Nephron (organoid): Measurements from ENCODE around the gene GPR26.

ENCODE experiments used
- H3K27ac Mint-ChIP-seq, 3 experiments: 2 replicates each; pipeline ENCODE4 v1.8.0; 2020; ENCODE audit warnings: mixed read lengths in 3 of 3, mild to moderate bottlenecking in 2 of 3, moderate library complexity in 1 of 3
- H3K27me3 Mint-ChIP-seq: 2 replicates; pipeline ENCODE4 v1.8.0; 2021; ENCODE audit warnings: low read depth, mild to moderate bottlenecking, moderate library complexity, mixed read lengths
- H3K36me3 Mint-ChIP-seq: 2 replicates; pipeline ENCODE4 v1.8.0; 2020; ENCODE audit warnings: low read depth, mixed read lengths
- H3K4me1 Mint-ChIP-seq: 2 replicates; pipeline ENCODE4 v1.8.0; 2020; ENCODE audit warnings: mixed read lengths
- H3K4me3 Mint-ChIP-seq, 3 experiments: 2 replicates each; pipeline ENCODE4 v1.8.0; 2020; ENCODE audit warnings: mild to moderate bottlenecking in 3 of 3, mixed read lengths in 3 of 3, moderate library complexity in 2 of 3
- H3K9me3 Mint-ChIP-seq: 2 replicates; pipeline ENCODE4 v1.8.0; 2020; ENCODE audit warnings: mixed read lengths
- TF ChIP-seq, protein P1 (sequence below), 3 experiments: fragments of 200-600 bp; sonication (generic); IDR thresholded peaks; one replicate each; pipeline ENCODE4 v1.5.0; 2021; ENCODE audit warnings: antibody characterized with exemption in 3 of 3; ENCODE audit not compliant: unreplicated experiment in 3 of 3

Gene GPR26

DNA sequence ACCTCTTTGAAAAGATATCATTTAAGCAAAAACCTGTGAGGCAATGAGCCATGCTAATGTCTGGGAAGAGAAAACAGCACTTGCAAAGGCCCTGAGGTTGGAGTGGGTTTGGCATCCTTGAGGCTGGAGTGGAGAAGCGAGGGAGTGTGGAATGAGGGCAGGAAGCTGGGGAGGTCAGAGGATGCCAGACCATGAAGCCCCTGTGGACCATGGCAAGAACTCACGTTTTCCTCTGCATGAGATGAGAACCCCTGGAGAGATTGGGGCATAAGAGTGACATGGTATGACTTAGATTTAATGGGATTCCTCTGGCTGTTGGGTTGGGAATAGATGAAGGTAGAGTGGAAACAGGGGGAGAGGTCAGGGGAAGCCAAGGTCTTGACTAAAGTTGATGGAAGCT lies 49.4 kb downstream of the GPR26 start:
- Mint-ChIP-seq H3K27ac (no peak overlapping the region), H3K36me3 (no peaks in the 10 kb centered on the region), H3K4me3 (no peak overlapping the region), H3K9me3 (peaks cover 2% of the 10 kb centered on the region), H3K27me3 (peaks cover 54% of the 10 kb centered on the region), H3K4me1 (no peaks in the 10 kb centered on the region)
- TF ChIP-seq, protein P1, sequence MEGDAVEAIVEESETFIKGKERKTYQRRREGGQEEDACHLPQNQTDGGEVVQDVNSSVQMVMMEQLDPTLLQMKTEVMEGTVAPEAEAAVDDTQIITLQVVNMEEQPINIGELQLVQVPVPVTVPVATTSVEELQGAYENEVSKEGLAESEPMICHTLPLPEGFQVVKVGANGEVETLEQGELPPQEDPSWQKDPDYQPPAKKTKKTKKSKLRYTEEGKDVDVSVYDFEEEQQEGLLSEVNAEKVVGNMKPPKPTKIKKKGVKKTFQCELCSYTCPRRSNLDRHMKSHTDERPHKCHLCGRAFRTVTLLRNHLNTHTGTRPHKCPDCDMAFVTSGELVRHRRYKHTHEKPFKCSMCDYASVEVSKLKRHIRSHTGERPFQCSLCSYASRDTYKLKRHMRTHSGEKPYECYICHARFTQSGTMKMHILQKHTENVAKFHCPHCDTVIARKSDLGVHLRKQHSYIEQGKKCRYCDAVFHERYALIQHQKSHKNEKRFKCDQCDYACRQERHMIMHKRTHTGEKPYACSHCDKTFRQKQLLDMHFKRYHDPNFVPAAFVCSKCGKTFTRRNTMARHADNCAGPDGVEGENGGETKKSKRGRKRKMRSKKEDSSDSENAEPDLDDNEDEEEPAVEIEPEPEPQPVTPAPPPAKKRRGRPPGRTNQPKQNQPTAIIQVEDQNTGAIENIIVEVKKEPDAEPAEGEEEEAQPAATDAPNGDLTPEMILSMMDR (IDR thresholded peaks at IDR 0.05; ENCODE audit: unreplicated experiment in 3 of 3), result no peak

DNA sequence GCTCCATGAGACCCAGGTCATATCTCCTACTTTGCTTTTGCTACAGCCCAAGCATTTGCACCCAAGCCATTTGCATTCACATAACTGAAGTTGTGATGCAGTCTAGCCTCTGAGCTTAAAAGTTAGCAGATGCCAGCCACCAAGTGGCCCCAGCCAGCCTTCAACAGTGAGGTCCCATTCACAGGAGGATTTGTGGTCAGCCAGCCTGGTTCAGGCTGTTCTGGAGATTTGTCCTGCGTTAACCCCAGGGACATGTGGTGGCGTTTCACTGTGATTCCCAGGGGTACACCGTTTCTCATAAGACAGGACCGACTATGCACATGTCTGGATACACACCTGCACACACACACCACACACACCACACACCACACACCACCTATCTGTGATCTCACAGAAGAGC lies 51.2 kb downstream of the GPR26 start:
- Mint-ChIP-seq H3K9me3 (peaks cover 2% of the 10 kb centered on the region), H3K27me3 (peaks cover 60% of the 10 kb centered on the region), H3K4me1 (no peaks in the 10 kb centered on the region), H3K27ac (no peak overlapping the region), H3K4me3 (no peak overlapping the region), H3K36me3 (no peaks in the 10 kb centered on the region)
- TF ChIP-seq, protein P1 (IDR thresholded peaks at IDR 0.05; ENCODE audit: unreplicated experiment in 3 of 3), result no peak

DNA sequence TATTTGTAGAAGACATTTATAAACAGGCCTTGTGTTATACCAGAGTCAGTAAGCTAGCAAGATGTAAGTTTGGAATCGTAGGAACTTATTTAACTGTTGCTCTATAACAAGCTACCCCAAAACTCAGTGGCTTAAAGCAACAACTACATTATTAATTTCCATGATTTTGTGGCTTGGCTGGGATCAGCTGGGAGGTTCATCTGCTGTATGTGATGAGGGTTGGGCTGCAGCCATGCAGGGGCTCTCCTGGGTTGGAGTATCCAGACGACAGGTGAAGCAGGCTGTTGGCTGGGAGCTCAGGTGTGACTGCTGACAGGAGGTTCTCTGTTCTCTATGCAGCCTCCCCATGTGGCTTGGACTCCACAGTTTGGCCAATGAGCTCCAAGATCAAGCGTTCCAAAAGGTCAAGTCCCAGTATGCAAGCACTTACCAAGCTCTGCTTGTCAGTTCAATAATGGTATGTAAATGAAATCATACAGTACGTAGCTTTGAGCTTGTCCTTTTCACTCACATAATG lies 52.4 kb downstream of the GPR26 start:
- no peaks in the 10 kb centered on the region for H3K36me3 Mint-ChIP-seq
- TF ChIP-seq, protein P1 (IDR thresholded peaks at IDR 0.05; ENCODE audit: unreplicated experiment in 3 of 3), result no peak
- peaks cover 2% of the 10 kb centered on the region for H3K9me3 Mint-ChIP-seq
- H3K27ac Mint-ChIP-seq, result no peak overlapping the region
- no peaks in the 10 kb centered on the region for H3K4me1 Mint-ChIP-seq
- peaks cover 54% of the 10 kb centered on the region for H3K27me3 Mint-ChIP-seq
- H3K4me3 Mint-ChIP-seq, result no peak overlapping the region

DNA sequence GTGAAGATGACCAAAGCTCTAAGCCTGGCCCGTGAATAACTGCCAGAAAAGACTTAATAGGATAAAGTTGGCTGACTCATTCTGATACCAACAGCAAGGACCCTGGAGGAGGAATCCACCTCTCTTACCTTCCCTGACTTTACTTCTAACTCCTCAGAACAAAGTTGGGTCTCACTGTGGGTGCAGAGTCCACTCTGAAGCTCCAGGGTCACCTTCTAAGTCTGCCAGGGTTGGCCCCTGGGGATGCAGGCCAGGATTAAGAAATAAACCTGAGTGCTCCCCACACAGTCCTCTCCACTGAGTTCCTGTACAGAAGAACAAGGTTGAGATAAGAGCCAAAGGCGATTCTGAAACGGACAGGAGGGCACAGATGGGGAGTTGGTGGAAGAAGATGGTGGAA lies 54.4 kb downstream of the GPR26 start:
- Mint-ChIP-seq H3K27ac (no peak overlapping the region), H3K36me3 (no peaks in the 10 kb centered on the region), H3K4me3 (no peak overlapping the region), H3K27me3 (peaks cover 54% of the 10 kb centered on the region), H3K4me1 (no peaks in the 10 kb centered on the region), H3K9me3 (peaks cover 2% of the 10 kb centered on the region)
- TF ChIP-seq, protein P1 (IDR thresholded peaks at IDR 0.05; ENCODE audit: unreplicated experiment in 3 of 3), result no peak

DNA sequence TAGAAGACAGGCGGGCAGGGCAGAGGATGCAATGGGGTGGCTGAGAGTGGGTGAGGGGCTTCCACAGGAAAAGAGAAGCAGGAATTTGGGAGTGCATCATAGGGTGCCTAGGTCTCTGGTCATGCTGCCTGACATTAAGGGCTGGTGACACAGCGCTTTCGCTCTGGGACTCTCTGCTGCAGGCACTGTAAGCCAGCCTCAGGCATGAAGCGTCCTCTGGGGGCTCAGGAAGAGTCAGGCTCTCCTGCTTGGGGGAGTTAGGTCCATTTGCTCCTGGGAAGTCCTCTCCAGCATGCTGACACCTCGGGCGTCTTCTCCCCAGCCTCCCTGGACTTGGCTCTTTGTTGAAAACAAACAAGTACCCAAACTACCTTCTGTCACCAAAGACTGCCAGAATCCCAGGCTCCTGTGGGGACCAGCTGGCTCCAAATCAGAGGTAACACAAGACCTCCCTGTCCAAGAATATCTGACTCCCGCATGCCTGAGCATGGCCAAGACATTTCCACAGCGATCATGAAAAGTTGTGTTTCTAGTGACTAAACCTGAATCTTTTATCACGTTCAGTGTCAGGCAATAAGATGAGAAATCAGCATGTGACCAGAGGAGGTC lies 55.4 kb downstream of the GPR26 start:
- Mint-ChIP-seq H3K4me3 (no peak overlapping the region), H3K4me1 (no peaks in the 10 kb centered on the region), H3K9me3 (peaks cover 2% of the 10 kb centered on the region), H3K27me3 (peaks cover 45% of the 10 kb centered on the region), H3K27ac (no peak overlapping the region), H3K36me3 (no peaks in the 10 kb centered on the region)
- TF ChIP-seq, protein P1 (IDR thresholded peaks at IDR 0.05; ENCODE audit: unreplicated experiment in 3 of 3), result no peak

DNA sequence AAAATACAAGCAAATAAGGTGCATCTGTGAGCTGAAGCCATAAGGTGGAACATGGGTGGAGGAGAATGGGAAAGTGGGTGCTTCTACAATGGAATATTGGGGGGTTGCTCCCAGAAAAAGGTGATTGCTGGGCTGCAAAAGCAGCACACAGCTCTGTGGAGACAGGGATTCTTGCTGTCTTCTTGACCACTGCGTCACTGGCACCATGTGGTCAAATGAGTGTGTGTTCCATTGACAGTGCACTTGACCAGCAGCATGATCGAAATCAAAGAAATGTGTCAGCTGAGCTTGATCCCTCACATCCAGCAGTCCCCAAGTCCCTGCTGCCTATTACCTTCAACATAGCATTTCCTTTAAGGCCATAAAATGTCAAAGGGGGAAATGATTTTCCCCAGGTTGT lies 56.2 kb downstream of the GPR26 start:
- TF ChIP-seq, protein P1 (IDR thresholded peaks at IDR 0.05; ENCODE audit: unreplicated experiment in 3 of 3), result no peak
- H3K27me3 Mint-ChIP-seq, result peaks cover 41% of the 10 kb centered on the region
- H3K4me1 Mint-ChIP-seq, result no peaks in the 10 kb centered on the region
- H3K36me3 Mint-ChIP-seq, result no peaks in the 10 kb centered on the region
- H3K27ac Mint-ChIP-seq, result no peak overlapping the region
- no peak overlapping the region for H3K4me3 Mint-ChIP-seq
- peaks cover 2% of the 10 kb centered on the region for H3K9me3 Mint-ChIP-seq
